NCI-H1436 treated with DMSO at 0.1 percent for 48 hours (cell line): Measurements from ENCODE around the gene ZNF559.

Source experiments
- DNase-seq: peaks from one replicate; lab custom pipeline; 2025; lab: John Stamatoyannopoulos, UW

ZNF559 gene

GRCh38 chr19:9354651-9355050, 30.7 kb downstream of the ZNF559 start:
- no peak for DNase-seq

DNA sequence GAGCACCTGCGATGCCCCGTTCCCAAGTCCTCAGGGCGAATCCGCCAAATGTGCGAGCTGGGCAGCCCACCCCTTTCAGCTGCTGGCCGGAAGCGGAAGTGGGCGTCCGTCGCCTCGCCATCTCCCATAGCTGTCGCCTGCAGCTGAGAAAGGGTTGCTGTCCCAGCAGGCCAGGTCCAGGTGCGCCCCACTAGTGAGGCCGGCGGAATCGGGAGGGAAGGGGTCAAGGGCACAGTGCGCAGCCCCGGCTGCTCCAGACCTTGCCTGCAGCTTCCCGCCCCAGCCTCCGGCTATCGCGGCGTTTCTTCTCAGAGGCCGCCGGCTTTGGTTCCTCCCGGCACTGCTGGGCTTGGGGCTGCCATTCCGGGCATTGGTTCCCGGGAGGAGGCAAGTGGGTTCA, 38.9 kb downstream of the ZNF559 start, which contains the start of gene ZNF177:
Gene ZNF177, plus strand, starts transcription at position 109 of the 400 bp plus-strand sequence. CDS start 15,299 bp downstream, outside the sequence.
- no peak for DNase-seq

GRCh38 chr19:9370738-9371619, 47.0 kb downstream of the ZNF559 start:
- DNase-seq: no peak

DNA sequence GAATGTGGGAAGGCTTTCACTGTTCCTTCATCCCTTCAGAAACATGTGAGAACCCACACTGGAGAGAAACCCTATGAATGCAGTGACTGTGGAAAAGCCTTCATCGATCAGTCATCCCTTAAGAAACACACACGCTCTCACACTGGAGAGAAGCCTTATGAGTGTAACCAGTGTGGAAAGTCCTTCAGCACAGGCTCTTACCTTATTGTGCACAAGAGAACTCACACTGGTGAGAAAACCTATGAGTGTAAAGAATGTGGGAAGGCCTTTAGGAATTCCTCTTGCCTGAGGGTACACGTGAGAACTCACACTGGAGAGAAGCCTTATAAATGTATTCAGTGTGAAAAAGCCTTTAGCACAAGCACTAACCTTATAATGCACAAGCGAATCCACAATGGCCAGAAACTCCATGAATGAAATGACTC, 57.4 kb downstream of the ZNF559 start:
- no peak for DNase-seq
